MM.1S (cell line): ENCODE measurements around the gene CLDN4.

Experiments
- EZH2 ChIP-seq: fragments of 300-600 bp; sonication (generic); optimal IDR thresholded peaks from 2 replicates; pipeline ENCODE3; 2017; ENCODE audit warnings: low read depth, mild to moderate bottlenecking, antibody characterized with exemption, low read length, mixed read lengths
- EZH2phosphoT487 ChIP-seq: fragments of 300-600 bp; sonication (generic); IDR thresholded peaks from 2 replicates; pipeline ENCODE4 v1.6.1; 2018; ENCODE audit warnings: antibody characterized with exemption, low read length
- TF ChIP-seq, protein P1 (sequence below): fragments of 300-600 bp; sonication (generic); IDR thresholded peaks from 2 replicates; pipeline ENCODE4 v1.5.1; 2016; ENCODE audit warnings: antibody characterized with exemption, low read length, mixed read lengths

DNA sequence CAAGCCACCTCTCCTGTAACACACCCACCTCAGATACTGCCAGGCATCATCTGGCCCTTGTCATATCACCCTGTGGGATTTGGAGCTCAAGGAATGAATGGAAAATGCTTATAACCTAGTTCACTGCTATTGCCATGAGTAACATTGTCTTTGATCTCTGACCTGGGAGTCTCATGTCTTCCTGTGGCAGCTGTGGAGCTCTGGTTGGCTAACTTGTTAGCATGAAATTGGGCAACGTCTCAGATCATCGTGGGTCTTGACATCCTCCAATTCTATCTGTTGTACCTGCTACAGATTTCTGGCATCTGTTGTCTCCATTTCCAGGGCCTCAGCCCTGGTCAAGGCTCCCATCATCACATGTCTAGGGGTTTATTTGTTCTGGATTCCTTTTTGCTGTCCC lies 28.0 kb downstream of the CLDN4 start:
- TF ChIP-seq EZH2 (no peak), EZH2phosphoT487 (no peak)
- TF ChIP-seq, protein P1, sequence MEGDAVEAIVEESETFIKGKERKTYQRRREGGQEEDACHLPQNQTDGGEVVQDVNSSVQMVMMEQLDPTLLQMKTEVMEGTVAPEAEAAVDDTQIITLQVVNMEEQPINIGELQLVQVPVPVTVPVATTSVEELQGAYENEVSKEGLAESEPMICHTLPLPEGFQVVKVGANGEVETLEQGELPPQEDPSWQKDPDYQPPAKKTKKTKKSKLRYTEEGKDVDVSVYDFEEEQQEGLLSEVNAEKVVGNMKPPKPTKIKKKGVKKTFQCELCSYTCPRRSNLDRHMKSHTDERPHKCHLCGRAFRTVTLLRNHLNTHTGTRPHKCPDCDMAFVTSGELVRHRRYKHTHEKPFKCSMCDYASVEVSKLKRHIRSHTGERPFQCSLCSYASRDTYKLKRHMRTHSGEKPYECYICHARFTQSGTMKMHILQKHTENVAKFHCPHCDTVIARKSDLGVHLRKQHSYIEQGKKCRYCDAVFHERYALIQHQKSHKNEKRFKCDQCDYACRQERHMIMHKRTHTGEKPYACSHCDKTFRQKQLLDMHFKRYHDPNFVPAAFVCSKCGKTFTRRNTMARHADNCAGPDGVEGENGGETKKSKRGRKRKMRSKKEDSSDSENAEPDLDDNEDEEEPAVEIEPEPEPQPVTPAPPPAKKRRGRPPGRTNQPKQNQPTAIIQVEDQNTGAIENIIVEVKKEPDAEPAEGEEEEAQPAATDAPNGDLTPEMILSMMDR = no peak
